Measurements from ENCODE around the gene ACTC1.

- TF ChIP-seq, protein P1, sequence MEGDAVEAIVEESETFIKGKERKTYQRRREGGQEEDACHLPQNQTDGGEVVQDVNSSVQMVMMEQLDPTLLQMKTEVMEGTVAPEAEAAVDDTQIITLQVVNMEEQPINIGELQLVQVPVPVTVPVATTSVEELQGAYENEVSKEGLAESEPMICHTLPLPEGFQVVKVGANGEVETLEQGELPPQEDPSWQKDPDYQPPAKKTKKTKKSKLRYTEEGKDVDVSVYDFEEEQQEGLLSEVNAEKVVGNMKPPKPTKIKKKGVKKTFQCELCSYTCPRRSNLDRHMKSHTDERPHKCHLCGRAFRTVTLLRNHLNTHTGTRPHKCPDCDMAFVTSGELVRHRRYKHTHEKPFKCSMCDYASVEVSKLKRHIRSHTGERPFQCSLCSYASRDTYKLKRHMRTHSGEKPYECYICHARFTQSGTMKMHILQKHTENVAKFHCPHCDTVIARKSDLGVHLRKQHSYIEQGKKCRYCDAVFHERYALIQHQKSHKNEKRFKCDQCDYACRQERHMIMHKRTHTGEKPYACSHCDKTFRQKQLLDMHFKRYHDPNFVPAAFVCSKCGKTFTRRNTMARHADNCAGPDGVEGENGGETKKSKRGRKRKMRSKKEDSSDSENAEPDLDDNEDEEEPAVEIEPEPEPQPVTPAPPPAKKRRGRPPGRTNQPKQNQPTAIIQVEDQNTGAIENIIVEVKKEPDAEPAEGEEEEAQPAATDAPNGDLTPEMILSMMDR (conservative IDR thresholded peaks at IDR 0.05) = no peak
- TF ChIP-seq EZH2 (IDR thresholded peaks at IDR 0.05; ENCODE audit: low read depth) = no peak
Measured at GRCh38 chr15:34821831-34822230, 26.5 kb upstream of the ACTC1 start.

Measured in PC-9 (cell line).